Stomach (tissue), 9 donors: ENCODE data around the gene NTRK3. TPM values are rescaled to one million over a fixed set of nuclear protein-coding genes. Genes with fewer than 3 reads are reported as not detected.

Experiments
- DNase-seq, 2 donors: peaks; one replicate each; pipeline versions ENCODE4 v3.0.0 to v3.0.0-alpha.2; 2013 to 2019
- H3K27ac ChIP-seq, 5 donors: fragments of 200-600 bp in 4 of 5; sonication (generic) in 4 of 5; one replicate each; pipeline ENCODE4 v1.5.1; 2013 to 2019; ENCODE audit warnings: mild to moderate bottlenecking in 1 of 5, moderate library complexity in 1 of 5
- H3K27me3 ChIP-seq, 3 donors: fragments of 200-600 bp; sonication (generic); one replicate each; pipeline ENCODE4 v1.5.1; 2017 to 2019; ENCODE audit warnings: mixed run types in 1 of 3
- H3K36me3 ChIP-seq, 4 donors: fragments of 200-600 bp; sonication (generic); 1 replicate in 3 of 4; 2 replicates in 1 of 4; pipeline ENCODE4 v1.5.1; 2016 to 2019
- H3K4me1 ChIP-seq, 4 donors: fragments of 200-600 bp; sonication (generic); one replicate each; pipeline ENCODE4 v1.5.1; 2016 to 2019
- H3K4me3 ChIP-seq, 4 donors: fragments of 200-600 bp; sonication (generic) in 3 of 4; one replicate each; pipeline ENCODE4 v1.5.1; 2016 to 2019; ENCODE audit warnings: mild to moderate bottlenecking in 1 of 4
- H3K9me3 ChIP-seq, 4 donors: fragments of 200-600 bp; sonication (generic); one replicate each; pipeline ENCODE4 v1.5.1; 2016 to 2019
- EP300 ChIP-seq: sonication (generic); formaldehyde crosslinking; IDR thresholded peaks from one replicate; pipeline ENCODE4 v1.6.1; 2017; ENCODE audit warnings: antibody characterized with exemption
- POLR2A ChIP-seq, 4 donors: fragments of 450-650 bp; IDR thresholded peaks; one replicate each; pipeline ENCODE4 v1.6.1; 2016; ENCODE audit warnings: antibody characterized with exemption in 4 of 4, control low read depth in 2 of 4, mild to moderate bottlenecking in 1 of 4, moderate library complexity in 1 of 4
- POLR2AphosphoS5 ChIP-seq, 3 donors: sonication (generic); formaldehyde crosslinking; IDR thresholded peaks; one replicate each; pipeline ENCODE4 v1.6.1; 2016; ENCODE audit warnings: antibody characterized with exemption in 3 of 3
- WGBS, 5 donors: extraction: QIAGEN DNeasy Blood & Tissue Kit in 3 of 5; methylation state at CpG; one replicate each; pipeline versions ENCODE4 v1.1.5 to v1.1.7; 2013 to 2018; 5-methylcytosine and 5-hydroxymethylcytosine counted together
- intact Hi-C: fragments of 100-400 bp; cut with DNase I; formaldehyde crosslinking; loops from one replicate; pipeline ENCODE4 v1.15.1; 2023; ENCODE audit warnings: low total_unique reads
- polyA plus RNA-seq, 3 donors: library from polyadenylated mRNA; stranded (reverse); fragments of 200-250 nt; gene quantifications; one replicate each; pipeline ENCODE4 v1.2.3, GENCODE V29; 2013
- total RNA-seq, 5 donors: library from RNA; depleted of rRNA; stranded (reverse); fragments of >200 nt; gene quantifications; one replicate each; pipeline versions ENCODE4 v1.1.0 to v1.2.3, GENCODE V29; 2014 to 2016
- TF ChIP-seq, protein P1 (sequence below), 7 experiments: fragments of 450-650 bp in 4 of 7; fragments of 200-600 bp in 3 of 7; sonication (generic) in 3 of 7; IDR thresholded peaks; one replicate each; pipeline ENCODE4 v1.5.1; 2016 to 2019; ENCODE audit warnings: antibody characterized with exemption in 7 of 7, control low read depth in 2 of 7, mild to moderate bottlenecking in 1 of 7
- donor health status: healthy with polysubstance abuse.
- donor health status: Bipolar disorder and iron deficiency.
- donor health status: healthy.

Gene NTRK3
- total and polyA plus RNA-seq, 8 donors = under 0.01 to 18.2 (median 1.0) TPM; not detected in 1

DNA sequence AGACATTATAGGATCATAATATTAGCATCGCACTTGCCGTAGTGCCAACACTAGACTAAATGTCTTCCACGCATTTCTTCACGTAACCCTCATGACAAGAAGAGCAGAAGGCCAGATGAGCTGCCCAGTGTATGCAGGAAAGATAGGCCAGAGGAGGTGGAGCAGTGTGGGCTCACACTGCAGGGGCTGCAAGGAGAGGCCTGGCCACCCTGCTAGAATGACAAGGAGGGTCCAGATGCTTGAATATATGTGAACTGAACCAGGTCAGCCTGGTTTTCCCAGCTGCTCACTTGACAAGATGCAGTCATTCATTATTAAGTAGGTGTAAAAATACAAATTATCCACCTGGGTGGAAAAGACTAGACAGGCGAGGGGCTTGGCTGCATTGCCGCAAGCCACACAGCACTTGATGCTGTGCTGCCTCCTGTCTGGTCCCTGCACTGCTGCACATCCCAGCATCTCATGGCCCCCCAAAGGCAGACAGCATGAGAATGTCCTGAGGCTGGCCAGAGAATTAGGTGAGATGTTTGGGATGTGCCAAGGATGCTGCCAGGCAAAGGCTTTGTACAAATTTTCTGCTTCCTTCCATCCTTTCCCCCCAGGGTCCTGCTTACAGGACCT is 115.2 kb downstream of the NTRK3 start:
- no peak for DNase-seq
- Histone ChIP-seq H3K4me1 (no peaks in the 10 kb centered on the region), H3K27me3 (peaks cover 0 to 4% (median 0%) of the 10 kb centered on the region in 3 donors), H3K27ac (no peak overlapping the region), H3K36me3 (no peaks in the 10 kb centered on the region), H3K9me3 (peaks cover 0 to 5% (median 4%) of the 10 kb centered on the region in 4 donors), H3K4me3 (no peak overlapping the region)
- 93 to 97% (median 94%) methylated on average over 6 of the region's 6 CpGs for WGBS, 5 donors
- intact Hi-C loops = no loop called here
- no peak for TF ChIP-seq EP300

GRCh38 chr15:88140398-88140797 is 116.1 kb downstream of the NTRK3 start:
- no peak for DNase-seq
- Histone ChIP-seq H3K9me3 (peaks cover 0 to 5% (median 4%) of the 10 kb centered on the region in 4 donors), H3K36me3 (no peaks in the 10 kb centered on the region), H3K4me1 (no peaks in the 10 kb centered on the region), H3K4me3 (no peak overlapping the region), H3K27ac (no peak overlapping the region), H3K27me3 (peaks cover 0 to 4% (median 0%) of the 10 kb centered on the region in 3 donors)
- intact Hi-C loops = no loop called here
- 48 to 65% (median 63%) methylated on average over 4 of the region's 4 CpGs for whole genome bisulfite sequencing, 5 donors
- TF ChIP-seq EP300 (no peak), POLR2AphosphoS5 (IDR thresholded peaks at IDR 0.05) (no peak), POLR2A (IDR thresholded peaks at IDR 0.05) (no peak)
- TF ChIP-seq, protein P1, sequence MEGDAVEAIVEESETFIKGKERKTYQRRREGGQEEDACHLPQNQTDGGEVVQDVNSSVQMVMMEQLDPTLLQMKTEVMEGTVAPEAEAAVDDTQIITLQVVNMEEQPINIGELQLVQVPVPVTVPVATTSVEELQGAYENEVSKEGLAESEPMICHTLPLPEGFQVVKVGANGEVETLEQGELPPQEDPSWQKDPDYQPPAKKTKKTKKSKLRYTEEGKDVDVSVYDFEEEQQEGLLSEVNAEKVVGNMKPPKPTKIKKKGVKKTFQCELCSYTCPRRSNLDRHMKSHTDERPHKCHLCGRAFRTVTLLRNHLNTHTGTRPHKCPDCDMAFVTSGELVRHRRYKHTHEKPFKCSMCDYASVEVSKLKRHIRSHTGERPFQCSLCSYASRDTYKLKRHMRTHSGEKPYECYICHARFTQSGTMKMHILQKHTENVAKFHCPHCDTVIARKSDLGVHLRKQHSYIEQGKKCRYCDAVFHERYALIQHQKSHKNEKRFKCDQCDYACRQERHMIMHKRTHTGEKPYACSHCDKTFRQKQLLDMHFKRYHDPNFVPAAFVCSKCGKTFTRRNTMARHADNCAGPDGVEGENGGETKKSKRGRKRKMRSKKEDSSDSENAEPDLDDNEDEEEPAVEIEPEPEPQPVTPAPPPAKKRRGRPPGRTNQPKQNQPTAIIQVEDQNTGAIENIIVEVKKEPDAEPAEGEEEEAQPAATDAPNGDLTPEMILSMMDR (IDR thresholded peaks at IDR 0.05) = no peak

GRCh38 chr15:88139936-88140335 is 116.6 kb downstream of the NTRK3 start:
- Histone ChIP-seq H3K4me1 (no peaks in the 10 kb centered on the region), H3K4me3 (no peak overlapping the region), H3K36me3 (no peaks in the 10 kb centered on the region), H3K9me3 (peaks cover 0 to 5% (median 4%) of the 10 kb centered on the region in 4 donors), H3K27me3 (peaks cover 0 to 4% (median 0%) of the 10 kb centered on the region in 3 donors), H3K27ac (no peak overlapping the region)
- WGBS, 5 donors = 43 to 68% (median 52%) methylated on average over 2 of the region's 2 CpGs
- intact Hi-C loops = no loop called here
- TF ChIP-seq, protein P1 (IDR thresholded peaks at IDR 0.05) = no peak
- TF ChIP-seq POLR2A (IDR thresholded peaks at IDR 0.05) (no peak), EP300 (no peak), POLR2AphosphoS5 (IDR thresholded peaks at IDR 0.05) (no peak)
- DNase-seq = no peak

GRCh38 chr15:88133795-88134194 is 122.7 kb downstream of the NTRK3 start:
- 83 to 87% (median 84%) methylated on average over 5 to 6 of the region's 6 CpGs for WGBS, 5 donors
- Histone ChIP-seq H3K36me3 (no peaks in the 10 kb centered on the region), H3K4me3 (no peak overlapping the region), H3K9me3 (no peaks in the 10 kb centered on the region), H3K27me3 (peaks cover 0 to 4% (median 0%) of the 10 kb centered on the region in 3 donors), H3K27ac (no peak overlapping the region), H3K4me1 (no peaks in the 10 kb centered on the region)
- TF ChIP-seq, protein P1 (IDR thresholded peaks at IDR 0.05) = no peak
- TF ChIP-seq POLR2AphosphoS5 (IDR thresholded peaks at IDR 0.05) = no peak
- TF ChIP-seq POLR2A (IDR thresholded peaks at IDR 0.05) = no peak
- no peak for TF ChIP-seq EP300
- DNase-seq = no peak
- intact Hi-C loops = no loop called here

DNA sequence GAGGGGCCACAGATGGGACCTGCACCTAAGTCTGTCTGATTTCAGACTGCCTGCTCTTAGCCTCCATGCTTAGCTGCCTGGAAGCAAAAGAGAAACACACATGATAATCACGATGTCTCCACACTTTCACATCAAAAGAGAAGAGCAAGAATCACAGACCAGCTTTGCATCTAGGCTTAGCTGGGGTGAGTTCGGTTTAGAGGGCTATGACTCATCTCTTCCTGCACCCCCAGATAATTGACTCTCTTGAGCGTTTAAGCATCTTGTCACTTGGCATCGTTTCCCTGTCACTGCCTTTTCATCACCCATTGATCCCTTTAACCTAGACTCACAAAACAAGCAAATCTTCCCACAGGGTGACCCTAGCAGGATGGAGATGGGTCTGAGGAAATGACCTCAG is 124.0 kb downstream of the NTRK3 start:
- TF ChIP-seq POLR2A (IDR thresholded peaks at IDR 0.05) (no peak), EP300 (no peak), POLR2AphosphoS5 (IDR thresholded peaks at IDR 0.05) (no peak)
- TF ChIP-seq, protein P1 (IDR thresholded peaks at IDR 0.05) = no peak
- H3K27me3 ChIP-seq = peaks cover 0 to 4% (median 0%) of the 10 kb centered on the region in 3 donors
- no peak for DNase-seq
- intact Hi-C loops = no loop called here
- no peaks in the 10 kb centered on the region for H3K9me3 ChIP-seq
- H3K36me3 ChIP-seq = no peaks in the 10 kb centered on the region
- 57 to 72% (median 71%) methylated on average over 4 of the region's 4 CpGs for WGBS, 5 donors
- H3K27ac ChIP-seq = no peak overlapping the region
- H3K4me1 ChIP-seq = no peaks in the 10 kb centered on the region
- H3K4me3 ChIP-seq = no peak overlapping the region
